H1 (cell line): Measurements from ENCODE around the gene CYSLTR1. TPM values are rescaled to one million over a fixed set of nuclear protein-coding genes. Genes with fewer than 3 reads are reported as not detected.

ENCODE experiments used
- CTCF ChIA-PET: fragments of 300-600 bp; sonication (Branson Sonifier 250); formaldehyde crosslinking; loops from one replicate; lab custom pipeline; 2021; ENCODE audit not compliant: partially characterized antibody; lab: Charles Lee
- POLR2A ChIA-PET: fragments of 300-600 bp; sonication (Branson Sonifier 250); formaldehyde crosslinking; loops from one replicate; lab custom pipeline; 2021; ENCODE audit warnings: inconsistent platforms; ENCODE audit not compliant: partially characterized antibody; lab: Charles Lee
- DNase-seq, 2 experiments: peaks; one replicate each; pipeline versions ENCODE4 v3.0.0 to v3.0.0-alpha.2; 2010 to 2022; ENCODE audit warnings: low spot score in 2 of 2, low read depth in 1 of 2, mixed read lengths in 1 of 2
- FAIRE-seq: peaks from 2 replicates; lab custom pipeline; 2011; peaks lifted over from hg19 to GRCh38; lab: Jason Lieb, UNC
- H2AFZ ChIP-seq: 2 replicates; pipeline ENCODE4 v1.8.1; 2012; ENCODE audit warnings: low read length, inconsistent platforms
- H2AK5ac ChIP-seq: 2 replicates; pipeline ENCODE4 v1.6.1; 2013; ENCODE audit warnings: low read depth, low read length
- H2BK120ac ChIP-seq: replicated peaks from 2 replicates; pipeline ENCODE3; 2013; ENCODE audit warnings: low read depth, low read length, inconsistent platforms
- H2BK12ac ChIP-seq: 2 replicates; pipeline ENCODE4 v1.6.1; 2013; ENCODE audit warnings: low read depth, low read length
- H2BK15ac ChIP-seq: 2 replicates; pipeline ENCODE4 v1.6.1; 2013; ENCODE audit warnings: low read length
- H2BK20ac ChIP-seq: 2 replicates; pipeline ENCODE4 v1.6.1; 2013; ENCODE audit warnings: low read length
- H2BK5ac ChIP-seq: 2 replicates; pipeline ENCODE4 v1.6.1; 2013; ENCODE audit warnings: low read depth, low read length
- H3K14ac ChIP-seq: 2 replicates; pipeline ENCODE4 v1.6.1; 2013; ENCODE audit warnings: inconsistent platforms; ENCODE audit not compliant: insufficient read length
- H3K18ac ChIP-seq: 2 replicates; pipeline ENCODE4 v1.6.1; 2013; ENCODE audit warnings: low read length; ENCODE audit errors: extremely low read depth
- H3K23ac ChIP-seq: 2 replicates; pipeline ENCODE4 v1.6.1; 2013; ENCODE audit warnings: inconsistent platforms; ENCODE audit not compliant: insufficient read length
- H3K23me2 ChIP-seq: 2 replicates; pipeline ENCODE4 v1.6.1; 2013; ENCODE audit warnings: low read depth, low read length
- H3K27ac ChIP-seq: 2 replicates; pipeline ENCODE4 v1.6.1; 2011; ENCODE audit warnings: low read depth, low read length, inconsistent platforms
- H3K27me3 ChIP-seq, 4 experiments: replicated peaks in 1 of 4; 1 replicate in 1 of 4; 2 replicates in 3 of 4; pipeline versions ENCODE4 v1.6.1 to v1.8.1; 2011 to 2013; ENCODE audit warnings: low read length in 3 of 4, mild to moderate bottlenecking in 3 of 4, inconsistent platforms in 2 of 4, mixed read lengths in 2 of 4, moderate library complexity in 1 of 4; ENCODE audit not compliant: control insufficient read depth in 3 of 4, insufficient read depth in 3 of 4; ENCODE audit errors: extremely low read depth in 1 of 4
- H3K36me3 ChIP-seq, 4 experiments: 2 replicates each; pipeline versions ENCODE4 v1.6.1 to v1.8.1; 2011 to 2013; ENCODE audit warnings: mild to moderate bottlenecking in 4 of 4, low read length in 3 of 4, moderate library complexity in 2 of 4, control low read depth in 1 of 4, inconsistent platforms in 1 of 4; ENCODE audit not compliant: insufficient read depth in 4 of 4, control insufficient read depth in 2 of 4
- H3K4ac ChIP-seq: replicated peaks from 2 replicates; pipeline ENCODE3; 2013; ENCODE audit warnings: low read length, low read depth, mixed read lengths, inconsistent platforms; ENCODE audit not compliant: insufficient read length
- H3K4me1 ChIP-seq, 4 experiments: replicated peaks in 1 of 4; 1 replicate in 1 of 4; 2 replicates in 3 of 4; pipeline versions ENCODE4 v1.6.1 to v1.8.1; 2011 to 2013; ENCODE audit warnings: low read length in 3 of 4, inconsistent platforms in 2 of 4, mixed read lengths in 1 of 4; ENCODE audit not compliant: insufficient read depth in 4 of 4, control insufficient read depth in 3 of 4
- H3K4me2 ChIP-seq, 2 experiments: 2 replicates each; pipeline versions ENCODE4 v1.6.1 to v1.8.1; 2011 to 2013; ENCODE audit warnings: low read depth in 2 of 2, low read length in 2 of 2, control low read depth in 1 of 2, inconsistent platforms in 1 of 2, mild to moderate bottlenecking in 1 of 2; ENCODE audit not compliant: insufficient read depth in 1 of 2
- H3K4me3 ChIP-seq, 4 experiments: fragments of 200-600, 300-600 bp in 1 of 4; sonication (generic), shearing (Covaris generic), sonication (Bioruptor Twin) in 1 of 4; 2 replicates each; pipeline versions ENCODE4 v1.5.1 to v1.8.1; 2011 to 2016; ENCODE audit warnings: low read length in 4 of 4, low read depth in 3 of 4, control low read depth in 2 of 4, inconsistent platforms in 2 of 4, mild to moderate bottlenecking in 2 of 4, mixed read lengths in 1 of 4, moderate library complexity in 1 of 4; ENCODE audit not compliant: insufficient read depth in 2 of 4; ENCODE audit errors: extremely low read depth in 1 of 4
- H3K56ac ChIP-seq: replicated peaks from 2 replicates; pipeline ENCODE3; 2013; ENCODE audit warnings: low read depth, mild to moderate bottlenecking, mixed read lengths, low read length, inconsistent platforms; ENCODE audit not compliant: insufficient read length
- H3K79me1 ChIP-seq: 2 replicates; pipeline ENCODE4 v1.6.1; 2013; ENCODE audit warnings: low read depth, low read length, control low read depth
- H3K79me2 ChIP-seq, 2 experiments: 2 replicates each; pipeline versions ENCODE4 v1.6.1 to v1.8.1; 2012 to 2013; ENCODE audit warnings: low read length in 2 of 2, mild to moderate bottlenecking in 2 of 2, inconsistent platforms in 1 of 2; ENCODE audit not compliant: insufficient read depth in 2 of 2, control insufficient read depth in 1 of 2
- H3K9ac ChIP-seq, 4 experiments: replicated peaks in 1 of 4; 1 replicate in 1 of 4; 2 replicates in 3 of 4; pipeline versions ENCODE4 v1.6.1 to v1.8.1; 2011 to 2013; ENCODE audit warnings: low read depth in 3 of 4, low read length in 3 of 4, control low read depth in 2 of 4, mild to moderate bottlenecking in 2 of 4, moderate library complexity in 2 of 4, inconsistent platforms in 1 of 4; ENCODE audit errors: extremely low read depth in 1 of 4
- H3K9me3 ChIP-seq, 2 experiments: 2 replicates each; pipeline versions ENCODE4 v1.6.1 to v1.8.1; 2012 to 2013; ENCODE audit warnings: mild to moderate bottlenecking in 2 of 2, moderate library complexity in 2 of 2, control low read depth in 1 of 2, inconsistent platforms in 1 of 2, low read depth in 1 of 2, low read length in 1 of 2, mixed read lengths in 1 of 2; ENCODE audit not compliant: insufficient read depth in 2 of 2
- H4K20me1 ChIP-seq, 2 experiments: replicated peaks in 1 of 2; 2 replicates each; pipeline versions ENCODE3 to v1.8.1; 2011 to 2013; ENCODE audit warnings: inconsistent platforms in 2 of 2, low read length in 2 of 2, mild to moderate bottlenecking in 1 of 2; ENCODE audit not compliant: insufficient read depth in 2 of 2, control insufficient read depth in 1 of 2
- H4K5ac ChIP-seq: 2 replicates; pipeline ENCODE4 v1.6.1; 2013; ENCODE audit warnings: low read length, low read depth, mixed read lengths, inconsistent platforms; ENCODE audit not compliant: insufficient read length
- H4K8ac ChIP-seq: 2 replicates; pipeline ENCODE4 v1.8.0; 2013; ENCODE audit warnings: mild to moderate bottlenecking, moderate library complexity, low read length, inconsistent platforms; ENCODE audit not compliant: insufficient read depth; ENCODE audit errors: extremely low read depth
- H4K91ac ChIP-seq: replicated peaks from 2 replicates; pipeline ENCODE3; 2013; ENCODE audit warnings: low read length, mixed read lengths, inconsistent platforms; ENCODE audit not compliant: insufficient read length
- ATF2 ChIP-seq: IDR thresholded peaks from 2 replicates; pipeline ENCODE4 v1.6.1; 2012; ENCODE audit warnings: low read length, inconsistent platforms
- ATF3 ChIP-seq: IDR thresholded peaks from 2 replicates; pipeline ENCODE4 v1.6.1; 2011; ENCODE audit warnings: low read depth, mild to moderate bottlenecking, low read length; ENCODE audit not compliant: insufficient read depth
- BACH1 ChIP-seq: IDR thresholded peaks from 2 replicates; pipeline ENCODE4 v1.6.1; 2012; ENCODE audit warnings: low read length, improper control_type of control experiment
- BCL11A ChIP-seq, 2 experiments: IDR thresholded peaks; one replicate each; pipeline ENCODE4 v1.6.1; 2011; ENCODE audit warnings: low read depth in 2 of 2, low read length in 2 of 2, mild to moderate bottlenecking in 2 of 2
- CHD1 ChIP-seq: IDR thresholded peaks from 2 replicates; pipeline ENCODE4 v1.6.1; 2012; ENCODE audit warnings: low read depth, low read length, improper control_type of control experiment
- JUN ChIP-seq: IDR thresholded peaks from 2 replicates; pipeline ENCODE4 v1.6.1; 2011; ENCODE audit warnings: low read depth, mild to moderate bottlenecking, improper control_type of control experiment, low read length
- KDM4A ChIP-seq: IDR thresholded peaks from one replicate; pipeline ENCODE4 v1.7.1; 2012; ENCODE audit warnings: low read depth, mild to moderate bottlenecking, moderate library complexity, low read length, inconsistent platforms; ENCODE audit not compliant: severe bottlenecking
- NRF1 ChIP-seq: IDR thresholded peaks from 2 replicates; pipeline ENCODE4 v1.6.1; 2011; ENCODE audit warnings: mild to moderate bottlenecking, low read depth, low read length, improper control_type of control experiment
- SP1 ChIP-seq: IDR thresholded peaks from 2 replicates; pipeline ENCODE4 v1.6.1; 2011; ENCODE audit warnings: low read depth, low read length
- SRF ChIP-seq: IDR thresholded peaks from 2 replicates; pipeline ENCODE4 v1.6.1; 2011; ENCODE audit warnings: mild to moderate bottlenecking, low read depth, low read length, moderate library complexity
- SUZ12 ChIP-seq: fragments of 200-600 bp; sonication (generic); IDR thresholded peaks from 2 replicates; pipeline ENCODE4 v1.6.1; 2012; ENCODE audit warnings: mild to moderate bottlenecking, inconsistent platforms, low read length, moderate library complexity, mixed read lengths
- TAF1 ChIP-seq: IDR thresholded peaks from 2 replicates; pipeline ENCODE4 v1.6.1; 2011; ENCODE audit warnings: mild to moderate bottlenecking, low read depth, low read length
- YY1 ChIP-seq: IDR thresholded peaks from 2 replicates; pipeline ENCODE4 v1.6.1; 2011; ENCODE audit warnings: low read depth, mild to moderate bottlenecking, low read length
- ZNF274 ChIP-seq: IDR thresholded peaks from 2 replicates; pipeline ENCODE4 v1.7.0; 2012; ENCODE audit warnings: low read length, borderline replicate concordance; ENCODE audit errors: extremely low read depth
- WGBS, 2 experiments: shearing (Covaris generic) in 1 of 2; methylation state at CpG; one replicate each; pipeline versions ENCODE4 v1.1.6 to v1.1.7; 2013 to 2015; ENCODE audit warnings: low lambda C conversion rate in 2 of 2, mixed read lengths in 2 of 2, inconsistent platforms in 1 of 2, low coverage in 1 of 2, missing lambda C conversion rate in 1 of 2; ENCODE audit not compliant: insufficient replicate concordance in 2 of 2, insufficient coverage in 1 of 2, insufficient read length in 1 of 2; ENCODE audit errors: extremely low coverage in 1 of 2, missing lambda C conversion rate in 1 of 2; 5-methylcytosine and 5-hydroxymethylcytosine counted together
- polyA plus RNA-seq, 7 experiments: library from polyadenylated mRNA; depleted of rRNA in 3 of 7; stranded (reverse) in 5 of 7; unstranded in 2 of 7; fragments of >200 nt in 5 of 7; fragments of 200-250 nt in 2 of 7; gene quantifications; 1 replicate in 5 of 7; 2 replicates in 1 of 7; 4 replicates in 1 of 7; pipeline versions ENCODE4 v1.2.1 to v1.2.3, GENCODE V29; 2011 to 2013; ENCODE audit warnings: missing spikeins in 2 of 7, mixed read lengths in 2 of 7
- total RNA-seq: library from RNA; stranded (reverse); fragmentation: NEBNext Ultra II Directional; extraction: Animal tissue kit (Norgen Biotek cat#: 25700); gene quantifications from 2 replicates; pipeline ENCODE4 v1.2.1, GENCODE V29; 2021

CYSLTR1 gene
- total and polyA plus RNA-seq, 2 of the 8 experiments (the other 6 are each of a cell fraction or from before 2014, with no cell fraction given): 0.09 TPM

- Histone ChIP-seq H3K14ac (no peak overlapping the region), H2BK20ac (no peak overlapping the region), H3K9ac (no peak overlapping the region), H3K27me3 (no peaks in the 10 kb centered on the region), H4K5ac (no peak overlapping the region), H3K9me3 (no peaks in the 10 kb centered on the region), H2AFZ (no peak overlapping the region), H3K27ac (no peak overlapping the region), H3K4ac (no peak overlapping the region), H3K79me1 (no peaks in the 10 kb centered on the region), H4K91ac (no peak overlapping the region), H4K20me1 (no peaks in the 10 kb centered on the region), H3K4me3 (no peak overlapping the region), H2BK12ac (no peak overlapping the region), H3K4me1 (no peaks in the 10 kb centered on the region), H2BK120ac (no peak overlapping the region), H3K18ac (no peak overlapping the region), H3K23ac (no peak overlapping the region), H3K79me2 (no peaks in the 10 kb centered on the region), H2AK5ac (no peak overlapping the region), H3K4me2 (no peak overlapping the region), H4K8ac (no peak overlapping the region), H3K56ac (no peak overlapping the region), H3K23me2 (no peaks in the 10 kb centered on the region), H3K36me3 (no peaks in the 10 kb centered on the region), H2BK15ac (no peak overlapping the region), H2BK5ac (no peak overlapping the region)
- no peak for FAIRE-seq
- WGBS, 2 experiments: 83% methylated on average over 2 of the region's 2 CpGs; no CpG with 5 or more reads in 1 of the 2 experiments
- no peak for DNase-seq
- ChIA-PET CTCF (no interaction called here), POLR2A (no interaction called here)
- TF ChIP-seq BACH1 (no peak), YY1 (no peak), TAF1 (no peak), SUZ12 (no peak), SRF (no peak), KDM4A (no peak), ZNF274 (no peak), JUN (no peak), NRF1 (no peak), CHD1 (no peak), BCL11A (IDR thresholded peaks at IDR 0.05; ENCODE audit: low read depth in 2 of 2, low read length in 2 of 2) (no peak), SP1 (no peak), ATF2 (no peak), ATF3 (no peak)
Measured at GRCh38 chrX:78314561-78314960, 12.8 kb downstream of the CYSLTR1 start.
